ENCODE results near the gene COL16A1. TPM values are rescaled to one million over a fixed set of nuclear protein-coding genes. Genes with fewer than 3 reads are reported as not detected.

The COL16A1 gene
- polyA plus RNA-seq, 2 donors = 12.2 to 25.2 TPM

GRCh38 chr1:31617916-31618746 is 85.7 kb downstream of the COL16A1 start:
- Histone ChIP-seq H3K9me3 (ENCODE audit: control insufficient read depth in 2 of 2, insufficient read depth in 1 of 2, low read depth in 1 of 2, low read length in 1 of 2) (no peaks in the 10 kb centered on the region), H3K4me3 (ENCODE audit: low read depth in 1 of 2, low read length in 2 of 2) (peak overlapping the region; percentile 26 to 32), H3K4me1 (ENCODE audit: control insufficient read depth in 2 of 2, insufficient read depth in 2 of 2, low read length in 1 of 2) (peaks cover 3 to 6% of the 10 kb centered on the region in 2 donors), H3K27me3 (ENCODE audit: control insufficient read depth in 1 of 2, insufficient read depth in 2 of 2, low read length in 2 of 2) (no peaks in the 10 kb centered on the region), H3K36me3 (ENCODE audit: control insufficient read depth in 2 of 2, insufficient read depth in 2 of 2, low read length in 1 of 2) (no peaks in the 10 kb centered on the region), H3K27ac (ENCODE audit: low read depth in 2 of 2, low read length in 1 of 2) (no peak overlapping the region)
- WGBS, 2 donors = 11 to 13% methylated on average over 49 to 56 of the region's 56 CpGs

- Histone ChIP-seq H3K4me1 (ENCODE audit: control insufficient read depth in 2 of 2, insufficient read depth in 2 of 2, low read length in 1 of 2) (peaks cover 3 to 6% of the 10 kb centered on the region in 2 donors), H3K4me3 (ENCODE audit: low read depth in 1 of 2, low read length in 2 of 2) (peak within 1 kb of the TSS; percentile 26 to 32), H3K27me3 (ENCODE audit: control insufficient read depth in 1 of 2, insufficient read depth in 2 of 2, low read length in 2 of 2) (no peaks in the 10 kb centered on the region), H3K36me3 (ENCODE audit: control insufficient read depth in 2 of 2, insufficient read depth in 2 of 2, low read length in 1 of 2) (no peaks in the 10 kb centered on the region), H3K27ac (ENCODE audit: low read depth in 2 of 2, low read length in 1 of 2) (no peak within 1 kb of the TSS), H3K9me3 (ENCODE audit: control insufficient read depth in 2 of 2, insufficient read depth in 1 of 2, low read depth in 1 of 2, low read length in 1 of 2) (no peaks in the 10 kb centered on the region)
- WGBS, 2 donors = 6 to 15% methylated on average over 19 to 48 of the region's 48 CpGs
Observed at GRCh38 chr1:31617218-31617915, 86.5 kb downstream of the COL16A1 start, which contains the start of gene HCRTR1. TSS of gene HCRTR1 (plus strand) at chr1:31617689. CDS start at chr1:31619193, 1,504 bp downstream.

GRCh38 chr1:31615939-31616338 is 87.9 kb downstream of the COL16A1 start:
- no peaks in the 10 kb centered on the region for H3K36me3 ChIP-seq (ENCODE audit: control insufficient read depth in 2 of 2, insufficient read depth in 2 of 2, low read length in 1 of 2)
- H3K27ac ChIP-seq (ENCODE audit: low read depth in 2 of 2, low read length in 1 of 2) = no peak overlapping the region
- no peaks in the 10 kb centered on the region for H3K27me3 ChIP-seq (ENCODE audit: control insufficient read depth in 1 of 2, insufficient read depth in 2 of 2, low read length in 2 of 2)
- H3K4me1 ChIP-seq (ENCODE audit: control insufficient read depth in 2 of 2, insufficient read depth in 2 of 2, low read length in 1 of 2) = peaks cover 3 to 6% of the 10 kb centered on the region in 2 donors
- H3K9me3 ChIP-seq (ENCODE audit: control insufficient read depth in 2 of 2, insufficient read depth in 1 of 2, low read depth in 1 of 2, low read length in 1 of 2) = no peaks in the 10 kb centered on the region
- no peak overlapping the region for H3K4me3 ChIP-seq (ENCODE audit: low read depth in 1 of 2, low read length in 2 of 2)
- WGBS, 2 donors = 61 to 68% methylated on average over 2 of the region's 2 CpGs

GRCh38 chr1:31615414-31615813 is 88.4 kb downstream of the COL16A1 start:
- 89 to 92% methylated on average over 6 of the region's 6 CpGs for WGBS, 2 donors
- Histone ChIP-seq H3K9me3 (ENCODE audit: control insufficient read depth in 2 of 2, insufficient read depth in 1 of 2, low read depth in 1 of 2, low read length in 1 of 2) (no peaks in the 10 kb centered on the region), H3K27ac (ENCODE audit: low read depth in 2 of 2, low read length in 1 of 2) (no peak overlapping the region), H3K36me3 (ENCODE audit: control insufficient read depth in 2 of 2, insufficient read depth in 2 of 2, low read length in 1 of 2) (no peaks in the 10 kb centered on the region), H3K4me3 (ENCODE audit: low read depth in 1 of 2, low read length in 2 of 2) (no peak overlapping the region), H3K4me1 (ENCODE audit: control insufficient read depth in 2 of 2, insufficient read depth in 2 of 2, low read length in 1 of 2) (peaks cover 3 to 6% of the 10 kb centered on the region in 2 donors), H3K27me3 (ENCODE audit: control insufficient read depth in 1 of 2, insufficient read depth in 2 of 2, low read length in 2 of 2) (no peaks in the 10 kb centered on the region)

GRCh38 chr1:31614414-31615005 is 89.3 kb downstream of the COL16A1 start:
- H3K27me3 ChIP-seq (ENCODE audit: control insufficient read depth in 1 of 2, insufficient read depth in 2 of 2, low read length in 2 of 2) = no peaks in the 10 kb centered on the region
- WGBS, 2 donors = 78 to 86% methylated on average over 8 of the region's 8 CpGs
- no peaks in the 10 kb centered on the region for H3K9me3 ChIP-seq (ENCODE audit: control insufficient read depth in 2 of 2, insufficient read depth in 1 of 2, low read depth in 1 of 2, low read length in 1 of 2)
- no peak overlapping the region for H3K27ac ChIP-seq (ENCODE audit: low read depth in 2 of 2, low read length in 1 of 2)
- H3K4me1 ChIP-seq (ENCODE audit: control insufficient read depth in 2 of 2, insufficient read depth in 2 of 2, low read length in 1 of 2) = peaks cover 0 to 3% of the 10 kb centered on the region in 2 donors
- no peaks in the 10 kb centered on the region for H3K36me3 ChIP-seq (ENCODE audit: control insufficient read depth in 2 of 2, insufficient read depth in 2 of 2, low read length in 1 of 2)
- no peak overlapping the region for H3K4me3 ChIP-seq (ENCODE audit: low read depth in 1 of 2, low read length in 2 of 2)

- WGBS, 2 donors = 10 to 20% methylated on average over 1 of the region's 1 CpG
- Histone ChIP-seq H3K36me3 (ENCODE audit: control insufficient read depth in 2 of 2, insufficient read depth in 2 of 2, low read length in 1 of 2) (no peaks in the 10 kb centered on the region), H3K27ac (ENCODE audit: low read depth in 2 of 2, low read length in 1 of 2) (no peak overlapping the region), H3K4me3 (ENCODE audit: low read depth in 1 of 2, low read length in 2 of 2) (no peak overlapping the region), H3K4me1 (ENCODE audit: control insufficient read depth in 2 of 2, insufficient read depth in 2 of 2, low read length in 1 of 2) (no peaks in the 10 kb centered on the region), H3K27me3 (ENCODE audit: control insufficient read depth in 1 of 2, insufficient read depth in 2 of 2, low read length in 2 of 2) (no peaks in the 10 kb centered on the region), H3K9me3 (ENCODE audit: control insufficient read depth in 2 of 2, insufficient read depth in 1 of 2, low read depth in 1 of 2, low read length in 1 of 2) (no peaks in the 10 kb centered on the region)
Observed at GRCh38 chr1:31609514-31610118, 94.2 kb downstream of the COL16A1 start.

- 95% methylated on average over 5 of the region's 5 CpGs for WGBS, 2 donors
- Histone ChIP-seq H3K27ac (ENCODE audit: low read depth in 2 of 2, low read length in 1 of 2) (no peak overlapping the region), H3K4me1 (ENCODE audit: control insufficient read depth in 2 of 2, insufficient read depth in 2 of 2, low read length in 1 of 2) (no peaks in the 10 kb centered on the region), H3K27me3 (ENCODE audit: control insufficient read depth in 1 of 2, insufficient read depth in 2 of 2, low read length in 2 of 2) (no peaks in the 10 kb centered on the region), H3K9me3 (ENCODE audit: control insufficient read depth in 2 of 2, insufficient read depth in 1 of 2, low read depth in 1 of 2, low read length in 1 of 2) (no peaks in the 10 kb centered on the region), H3K36me3 (ENCODE audit: control insufficient read depth in 2 of 2, insufficient read depth in 2 of 2, low read length in 1 of 2) (no peaks in the 10 kb centered on the region), H3K4me3 (ENCODE audit: low read depth in 1 of 2, low read length in 2 of 2) (no peak overlapping the region)
Observed at GRCh38 chr1:31607360-31607759, 96.5 kb downstream of the COL16A1 start.

GRCh38 chr1:31605908-31606427 is 97.8 kb downstream of the COL16A1 start:
- no peaks in the 10 kb centered on the region for H3K4me1 ChIP-seq (ENCODE audit: control insufficient read depth in 2 of 2, insufficient read depth in 2 of 2, low read length in 1 of 2)
- H3K4me3 ChIP-seq (ENCODE audit: low read depth in 1 of 2, low read length in 2 of 2) = no peak overlapping the region
- WGBS, 2 donors = 83 to 88% methylated on average over 4 of the region's 4 CpGs
- H3K27me3 ChIP-seq (ENCODE audit: control insufficient read depth in 1 of 2, insufficient read depth in 2 of 2, low read length in 2 of 2) = no peaks in the 10 kb centered on the region
- H3K36me3 ChIP-seq (ENCODE audit: control insufficient read depth in 2 of 2, insufficient read depth in 2 of 2, low read length in 1 of 2) = no peaks in the 10 kb centered on the region
- no peak overlapping the region for H3K27ac ChIP-seq (ENCODE audit: low read depth in 2 of 2, low read length in 1 of 2)
- no peaks in the 10 kb centered on the region for H3K9me3 ChIP-seq (ENCODE audit: control insufficient read depth in 2 of 2, insufficient read depth in 1 of 2, low read depth in 1 of 2, low read length in 1 of 2)
